GM19043 (cell line): Measurements from ENCODE around the gene MAST4.

Experiments
- ATAC-seq: cut with Tn5 transposase; IDR thresholded peaks from one replicate; pipeline ENCODE4 v1.9.1; 2021; ENCODE audit warnings: low read depth; ENCODE audit not compliant: unreplicated experiment

Gene MAST4

GRCh38 chr5:66981266-66982055 lies 385.3 kb downstream of the MAST4 start:
- ATAC-seq = no peak

- no peak for ATAC-seq
Measured at GRCh38 chr5:66982056-66982387, 385.8 kb downstream of the MAST4 start.

- no peak for ATAC-seq
Measured at GRCh38 chr5:66982470-66982869, 386.3 kb downstream of the MAST4 start.

GRCh38 chr5:66985417-66985816 lies 389.2 kb downstream of the MAST4 start:
- no peak for ATAC-seq

- no peak for ATAC-seq
Measured at GRCh38 chr5:66986009-66986408, 389.8 kb downstream of the MAST4 start.

GRCh38 chr5:66986534-66986933 lies 390.3 kb downstream of the MAST4 start:
- ATAC-seq = no peak

- no peak for ATAC-seq
Measured at GRCh38 chr5:66987126-66987525, 390.9 kb downstream of the MAST4 start.

- no peak for ATAC-seq
Measured at GRCh38 chr5:66987540-66987939, 391.3 kb downstream of the MAST4 start.

GRCh38 chr5:66987949-66988838 lies 392.0 kb downstream of the MAST4 start:
- no peak for ATAC-seq

GRCh38 chr5:66989286-66989685 lies 393.1 kb downstream of the MAST4 start:
- ATAC-seq = no peak

- no peak for ATAC-seq
Measured at GRCh38 chr5:66989781-66990180, 393.6 kb downstream of the MAST4 start.

- no peak for ATAC-seq
Measured at GRCh38 chr5:66991746-66992145, 395.6 kb downstream of the MAST4 start.

- ATAC-seq = no peak
Measured at GRCh38 chr5:66992547-66992946, 396.4 kb downstream of the MAST4 start.

- no peak for ATAC-seq
Measured at GRCh38 chr5:66993448-66993847, 397.3 kb downstream of the MAST4 start.

GRCh38 chr5:66993882-66994281 lies 397.7 kb downstream of the MAST4 start:
- ATAC-seq = no peak

GRCh38 chr5:66994790-66995189 lies 398.6 kb downstream of the MAST4 start:
- no peak for ATAC-seq

GRCh38 chr5:67000794-67001475 lies 404.7 kb downstream of the MAST4 start:
- no peak for ATAC-seq

- no peak for ATAC-seq
Measured at GRCh38 chr5:67002832-67003684, 406.9 kb downstream of the MAST4 start.

GRCh38 chr5:67003685-67003934 lies 407.4 kb downstream of the MAST4 start:
- no peak for ATAC-seq

- no peak for ATAC-seq
Measured at GRCh38 chr5:67003935-67004729, 407.9 kb downstream of the MAST4 start.
